HCT116 (cell line): ENCODE measurements around the gene MTRR. TPM values are rescaled to one million over a fixed set of nuclear protein-coding genes. Genes with fewer than 3 reads are reported as not detected.
"Not testable (repeated sequence)": the region's sequence is repeated elsewhere in the genome, so short reads cannot be mapped to it uniquely, and the experiment has no call there.

ENCODE experiments used
- ATAC-seq: fragments of 200-7000 bp; cut with Tn5 transposase; 2 replicates; pipeline ENCODE4 v1.9.1; 2020; ENCODE audit warnings: mild to moderate bottlenecking, moderate library complexity
- BruUV-seq: library from RNA; stranded (reverse); fragments of 400-500 nt; replicated peaks from 2 replicates; lab custom pipeline; 2021; lab: Mats Ljungman, UMichigan
- CTCF ChIA-PET: fragments of 300-600 bp; sonication (Branson Sonifier 250); formaldehyde crosslinking; loops from one replicate; lab custom pipeline; 2021; ENCODE audit warnings: antibody characterized with exemption; lab: Charles Lee
- POLR2A ChIA-PET: fragments of 300-600, 350-600 bp; sonication (Branson Sonifier 250); formaldehyde crosslinking; loops from one replicate; lab custom pipeline; 2021; ENCODE audit warnings: antibody characterized with exemption; lab: Charles Lee
- RAD21 ChIA-PET, 2 experiments: fragments of 300-600 bp; sonication (Branson Sonifier 250); formaldehyde crosslinking; loops; one replicate each; lab custom pipeline; 2023; ENCODE audit warnings: low total read pairs in 2 of 2; ENCODE audit not compliant: uncharacterized antibody in 2 of 2, unreplicated experiment in 2 of 2, low non-redundant PET in 1 of 2; lab: Charles Lee
- DNase-seq: peaks from one replicate; pipeline ENCODE4 v3.0.0-alpha.2; 2010; ENCODE audit warnings: low read depth, low spot score
- H2AFZ ChIP-seq: fragments of 200-600 bp; shearing (Covaris generic), sonication (generic); 2 replicates; pipeline ENCODE4 v1.6.1; 2017; ENCODE audit warnings: low read depth, mixed run types, mixed read lengths, antibody characterized with exemption, low read length; ENCODE audit not compliant: poor library complexity, severe bottlenecking
- H3K27ac ChIP-seq: 2 replicates; pipeline ENCODE4 v1.5.1; 2012; ENCODE audit warnings: low read depth, low read length
- H3K27me3 ChIP-seq: fragments of 200-600 bp; sonication (generic); 2 replicates; pipeline ENCODE4 v1.6.1; 2016; ENCODE audit warnings: mixed run types, low read length, mixed read lengths; ENCODE audit not compliant: insufficient read depth
- H3K36me3 ChIP-seq, 2 experiments: fragments of 200-500 bp in 1 of 2; fragments of 200-600 bp in 1 of 2; sonication (Bioruptor generic) in 1 of 2; sonication (generic) in 1 of 2; 2 replicates each; pipeline versions ENCODE4 v1.5.1 to v1.6.1; 2014 to 2016; ENCODE audit warnings: low read length in 2 of 2, inconsistent platforms in 1 of 2, mixed read lengths in 1 of 2, mixed run types in 1 of 2; ENCODE audit not compliant: insufficient read depth in 2 of 2, control insufficient read depth in 1 of 2
- H3K4me1 ChIP-seq, 2 experiments: fragments of 200-600 bp in 1 of 2; sonication (generic) in 1 of 2; 2 replicates each; pipeline versions ENCODE4 v1.5.1 to v1.6.1; 2012 to 2017; ENCODE audit warnings: low read length in 2 of 2, inconsistent platforms in 1 of 2, mild to moderate bottlenecking in 1 of 2, mixed read lengths in 1 of 2, mixed run types in 1 of 2, moderate library complexity in 1 of 2; ENCODE audit not compliant: insufficient read depth in 2 of 2, control insufficient read depth in 1 of 2
- H3K4me2 ChIP-seq: fragments of 200-600 bp; sonication (generic); 2 replicates; pipeline ENCODE4 v1.6.1; 2017; ENCODE audit warnings: mixed run types, low read length, mixed read lengths
- H3K4me3 ChIP-seq, 2 experiments: fragments of 200-600 bp in 1 of 2; sonication (generic) in 1 of 2; replicated peaks in 1 of 2; 2 replicates each; pipeline ENCODE4 v1.5.1; 2011 to 2016; ENCODE audit warnings: low read length in 2 of 2, control low read depth in 1 of 2, low read depth in 1 of 2, mild to moderate bottlenecking in 1 of 2, mixed read lengths in 1 of 2, mixed run types in 1 of 2
- H3K79me2 ChIP-seq: fragments of 200-600 bp; sonication (generic); 2 replicates; pipeline ENCODE4 v1.6.1; 2017; ENCODE audit warnings: mild to moderate bottlenecking, mixed run types, low read length, moderate library complexity, mixed read lengths; ENCODE audit not compliant: insufficient read depth
- H3K9ac ChIP-seq: fragments of 200-600 bp; sonication (generic); 2 replicates; pipeline ENCODE4 v1.6.1; 2016; ENCODE audit warnings: low read length, mixed read lengths
- H3K9me2 ChIP-seq: fragments of 200-600 bp; sonication (generic), shearing (Covaris generic); 2 replicates; pipeline ENCODE4 v1.6.1; 2017; ENCODE audit warnings: mixed run types, mild to moderate bottlenecking, moderate library complexity; ENCODE audit not compliant: insufficient read depth
- H3K9me3 ChIP-seq, 2 experiments: fragments of 200-500 bp in 1 of 2; fragments of 200-600 bp in 1 of 2; sonication (Bioruptor generic) in 1 of 2; sonication (generic) in 1 of 2; 2 replicates each; pipeline ENCODE4 v1.6.1; 2014 to 2017; ENCODE audit warnings: low read length in 2 of 2, mixed read lengths in 2 of 2, inconsistent platforms in 1 of 2, low read depth in 1 of 2, mild to moderate bottlenecking in 1 of 2, mixed run types in 1 of 2, moderate library complexity in 1 of 2; ENCODE audit not compliant: control insufficient read depth in 1 of 2, insufficient read depth in 1 of 2
- H4K20me1 ChIP-seq: fragments of 200-600 bp; sonication (generic), shearing (Covaris generic); 2 replicates; pipeline ENCODE4 v1.6.1; 2017; ENCODE audit warnings: mixed run types, mild to moderate bottlenecking, moderate library complexity; ENCODE audit not compliant: insufficient read depth
- EZH2 ChIP-seq: fragments of 200-600 bp; sonication (generic); IDR thresholded peaks from 2 replicates; pipeline ENCODE4 v1.6.1; 2017; ENCODE audit warnings: antibody characterized with exemption, mixed run types
- EZH2phosphoT487 ChIP-seq: fragments of 200-600 bp; IDR thresholded peaks from 2 replicates; pipeline ENCODE4 v1.6.1; 2018; ENCODE audit warnings: antibody characterized with exemption, borderline replicate concordance
- POLR2A ChIP-seq: IDR thresholded peaks from 2 replicates; pipeline ENCODE4 v1.7.0; 2011; ENCODE audit warnings: borderline replicate concordance; ENCODE audit not compliant: insufficient read depth, insufficient read length; ENCODE audit errors: extremely low read depth
- RAD21 ChIP-seq: IDR thresholded peaks from 2 replicates; pipeline ENCODE4 v1.6.1; 2012; ENCODE audit warnings: low read depth, mild to moderate bottlenecking
- SP1 ChIP-seq: IDR thresholded peaks from 2 replicates; pipeline ENCODE4 v1.6.1; 2012; ENCODE audit warnings: low read depth
- intact Hi-C: fragments of 100-400 bp; cut with micrococcal nuclease; formaldehyde crosslinking; loops from 2 replicates; pipeline ENCODE4 v1.10.0; 2022
- total RNA-seq: library from RNA; stranded (reverse); gene quantifications from one replicate; pipeline ENCODE4 v1.2.1, GENCODE V29; 2021; ENCODE audit not compliant: unreplicated experiment
- TF ChIP-seq, protein P1 (sequence below): IDR thresholded peaks from 2 replicates; pipeline ENCODE4 v1.6.1; 2012; ENCODE audit warnings: low read depth

Gene MTRR
- total RNA-seq, 1 experiment from 2014 or later, result 32.5 TPM

DNA sequence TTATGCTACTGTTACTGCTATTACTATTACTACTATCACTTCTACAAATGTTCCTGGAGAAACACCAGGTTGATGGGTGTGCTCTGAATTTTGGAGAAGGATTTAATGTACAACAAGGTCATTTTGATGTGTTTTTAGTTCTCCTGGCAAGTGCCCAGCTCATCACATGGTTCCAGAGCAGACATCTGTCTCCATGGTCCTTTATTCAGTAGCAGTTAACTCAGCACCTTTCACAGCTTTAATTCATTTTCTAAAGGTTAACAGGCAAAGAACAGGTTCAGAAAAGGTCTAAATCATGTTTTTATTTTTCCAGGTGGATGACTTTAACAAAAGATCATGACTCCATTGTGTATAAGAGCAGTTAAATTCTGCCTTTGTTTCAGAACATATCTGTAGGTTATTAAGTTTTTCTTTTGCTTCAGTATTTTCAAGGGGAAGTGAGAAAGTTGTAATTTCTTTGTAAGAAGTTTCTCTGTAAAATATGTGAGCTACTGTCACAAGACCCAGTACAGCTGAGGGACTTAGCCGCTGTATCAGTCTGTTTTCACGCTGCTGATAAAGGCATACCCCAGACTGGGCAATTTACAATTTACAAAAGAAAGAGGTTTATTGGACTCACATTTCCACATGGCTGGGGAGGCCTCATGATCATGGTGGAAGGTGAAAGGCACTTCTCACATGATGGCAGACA, 41.9 kb downstream of the MTRR start (continued):
- TF ChIP-seq, protein P1, sequence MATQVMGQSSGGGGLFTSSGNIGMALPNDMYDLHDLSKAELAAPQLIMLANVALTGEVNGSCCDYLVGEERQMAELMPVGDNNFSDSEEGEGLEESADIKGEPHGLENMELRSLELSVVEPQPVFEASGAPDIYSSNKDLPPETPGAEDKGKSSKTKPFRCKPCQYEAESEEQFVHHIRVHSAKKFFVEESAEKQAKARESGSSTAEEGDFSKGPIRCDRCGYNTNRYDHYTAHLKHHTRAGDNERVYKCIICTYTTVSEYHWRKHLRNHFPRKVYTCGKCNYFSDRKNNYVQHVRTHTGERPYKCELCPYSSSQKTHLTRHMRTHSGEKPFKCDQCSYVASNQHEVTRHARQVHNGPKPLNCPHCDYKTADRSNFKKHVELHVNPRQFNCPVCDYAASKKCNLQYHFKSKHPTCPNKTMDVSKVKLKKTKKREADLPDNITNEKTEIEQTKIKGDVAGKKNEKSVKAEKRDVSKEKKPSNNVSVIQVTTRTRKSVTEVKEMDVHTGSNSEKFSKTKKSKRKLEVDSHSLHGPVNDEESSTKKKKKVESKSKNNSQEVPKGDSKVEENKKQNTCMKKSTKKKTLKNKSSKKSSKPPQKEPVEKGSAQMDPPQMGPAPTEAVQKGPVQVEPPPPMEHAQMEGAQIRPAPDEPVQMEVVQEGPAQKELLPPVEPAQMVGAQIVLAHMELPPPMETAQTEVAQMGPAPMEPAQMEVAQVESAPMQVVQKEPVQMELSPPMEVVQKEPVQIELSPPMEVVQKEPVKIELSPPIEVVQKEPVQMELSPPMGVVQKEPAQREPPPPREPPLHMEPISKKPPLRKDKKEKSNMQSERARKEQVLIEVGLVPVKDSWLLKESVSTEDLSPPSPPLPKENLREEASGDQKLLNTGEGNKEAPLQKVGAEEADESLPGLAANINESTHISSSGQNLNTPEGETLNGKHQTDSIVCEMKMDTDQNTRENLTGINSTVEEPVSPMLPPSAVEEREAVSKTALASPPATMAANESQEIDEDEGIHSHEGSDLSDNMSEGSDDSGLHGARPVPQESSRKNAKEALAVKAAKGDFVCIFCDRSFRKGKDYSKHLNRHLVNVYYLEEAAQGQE, result no peak
- TF ChIP-seq SP1 (no peak), EZH2 (no peak), RAD21 (no peak), EZH2phosphoT487 (no peak), POLR2A (no peak)

DNA sequence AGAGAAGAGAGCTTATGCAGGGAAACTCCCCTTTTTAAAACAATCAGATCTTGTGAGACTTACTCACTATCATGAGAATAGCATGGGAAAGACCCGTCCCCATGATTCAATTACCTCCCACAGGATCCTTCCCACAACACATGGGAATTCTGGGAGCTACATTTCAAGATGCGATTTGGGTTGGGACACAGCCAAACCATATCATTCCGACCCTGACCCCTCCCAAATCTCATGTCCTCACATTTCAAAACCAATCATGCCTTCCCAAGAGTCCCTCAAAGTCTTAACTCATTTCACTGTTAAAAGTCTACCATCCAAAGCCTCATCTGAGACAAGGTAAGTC, 42.5 kb downstream of the MTRR start:
- H3K27ac ChIP-seq, H3K9ac ChIP-seq, DNase-seq, CTCF ChIA-PET, intact Hi-C loops, H3K4me3 ChIP-seq, H3K36me3 ChIP-seq, H3K27me3 ChIP-seq, H3K79me2 ChIP-seq, BruUV-seq, POLR2A ChIA-PET, H3K4me2 ChIP-seq, H3K4me1 ChIP-seq, H4K20me1 ChIP-seq, H3K9me2 ChIP-seq, H3K9me3 ChIP-seq, ATAC-seq, RAD21 ChIA-PET, H2AFZ ChIP-seq: not testable (repeated sequence)
